Measurements from ENCODE around the gene CROCC2.

GRCh38 chr2:240959214-240959940 is 53.2 kb downstream of the CROCC2 start:
- TF ChIP-seq CTCF (conservative IDR thresholded peaks at IDR 0.05; ENCODE audit: low read length) (no peak), EZH2phosphoT487 (IDR thresholded peaks at IDR 0.05; ENCODE audit: borderline replicate concordance, low read depth, low read length) (no peak)
